Muscle layer of colon (tissue), 2 donors: ENCODE data around the gene RPTOR.
A peak's percentile ranks its signal among the peaks of the same experiment; 100 is the strongest.
"Not testable (repeated sequence)": the region's sequence is repeated elsewhere in the genome, so short reads cannot be mapped to it uniquely, and the experiment has no call there.

ENCODE experiments used
- H3K27ac ChIP-seq: one replicate; pipeline ENCODE4 v1.7.0; 2013; ENCODE audit warnings: low read depth, mild to moderate bottlenecking, low read length, moderate library complexity
- H3K27me3 ChIP-seq, 2 donors: one replicate each; pipeline ENCODE4 v1.7.0; 2013; ENCODE audit warnings: low read length in 2 of 2, mild to moderate bottlenecking in 2 of 2; ENCODE audit not compliant: insufficient read depth in 2 of 2, control insufficient read depth in 1 of 2
- H3K36me3 ChIP-seq: one replicate; pipeline ENCODE4 v1.7.0; 2013; ENCODE audit warnings: mild to moderate bottlenecking, low read length; ENCODE audit not compliant: insufficient read depth
- H3K4me1 ChIP-seq: one replicate; pipeline ENCODE4 v1.7.0; 2013; ENCODE audit warnings: mild to moderate bottlenecking, low read length; ENCODE audit not compliant: insufficient read depth
- H3K4me3 ChIP-seq, 2 donors: one replicate each; pipeline ENCODE4 v1.7.0; 2013; ENCODE audit warnings: low read length in 2 of 2, low read depth in 1 of 2, mild to moderate bottlenecking in 1 of 2, moderate library complexity in 1 of 2
- H3K9ac ChIP-seq: one replicate; pipeline ENCODE4 v1.7.0; 2013; ENCODE audit warnings: low read length
- H3K9me3 ChIP-seq: one replicate; pipeline ENCODE4 v1.7.0; 2013; ENCODE audit warnings: mild to moderate bottlenecking, low read length
- donor health status: abdominal sarcoma.
- donor health status: Adenocarcinoma of cecum.

Gene RPTOR

DNA sequence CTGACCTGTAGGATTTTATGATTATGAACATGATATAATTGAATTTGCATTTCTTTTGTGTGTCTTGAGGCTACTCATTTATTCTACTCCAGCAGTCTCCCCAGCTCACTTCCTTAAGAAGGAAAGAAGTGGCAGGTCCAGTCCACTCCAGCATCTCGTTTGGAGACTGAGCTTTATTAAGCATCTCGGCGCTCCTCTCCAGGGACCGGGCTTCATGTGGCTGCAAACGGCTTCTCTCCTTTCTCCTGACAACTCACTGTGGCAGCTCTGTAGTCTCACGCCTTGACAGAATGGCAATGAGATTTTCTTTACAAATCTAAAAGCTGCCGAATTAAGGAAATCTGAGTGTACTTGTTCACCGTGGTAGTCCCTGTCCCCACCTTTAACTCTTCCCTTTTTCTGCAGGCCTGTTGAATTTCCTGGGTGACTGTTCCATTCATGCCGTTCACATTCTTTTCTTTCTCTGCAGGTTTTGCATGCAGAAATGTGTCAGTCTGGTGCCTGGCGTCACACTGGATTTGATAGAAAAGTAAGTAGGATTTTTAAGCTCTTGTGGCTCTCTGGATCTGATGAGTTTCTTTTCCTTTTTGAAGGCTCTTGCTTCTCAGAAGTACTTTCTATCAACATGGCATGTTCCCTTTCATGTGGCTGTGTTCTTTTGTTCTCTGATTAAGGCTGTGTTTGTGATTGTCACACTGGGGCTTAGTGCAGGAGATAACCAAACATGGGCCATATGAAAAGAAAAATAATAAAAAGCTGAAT, 246.5 kb downstream of the RPTOR start:
- no peak overlapping the region for H3K9ac ChIP-seq
- H3K27ac ChIP-seq, result peak overlapping the region; percentile 22
- H3K9me3 ChIP-seq, result no peaks in the 10 kb centered on the region
- H3K4me3 ChIP-seq, result no peak overlapping the region
- peaks cover 39% of the 10 kb centered on the region for H3K4me1 ChIP-seq
- H3K27me3 ChIP-seq, result no peaks in the 10 kb centered on the region
- H3K36me3 ChIP-seq, result no peaks in the 10 kb centered on the region

DNA sequence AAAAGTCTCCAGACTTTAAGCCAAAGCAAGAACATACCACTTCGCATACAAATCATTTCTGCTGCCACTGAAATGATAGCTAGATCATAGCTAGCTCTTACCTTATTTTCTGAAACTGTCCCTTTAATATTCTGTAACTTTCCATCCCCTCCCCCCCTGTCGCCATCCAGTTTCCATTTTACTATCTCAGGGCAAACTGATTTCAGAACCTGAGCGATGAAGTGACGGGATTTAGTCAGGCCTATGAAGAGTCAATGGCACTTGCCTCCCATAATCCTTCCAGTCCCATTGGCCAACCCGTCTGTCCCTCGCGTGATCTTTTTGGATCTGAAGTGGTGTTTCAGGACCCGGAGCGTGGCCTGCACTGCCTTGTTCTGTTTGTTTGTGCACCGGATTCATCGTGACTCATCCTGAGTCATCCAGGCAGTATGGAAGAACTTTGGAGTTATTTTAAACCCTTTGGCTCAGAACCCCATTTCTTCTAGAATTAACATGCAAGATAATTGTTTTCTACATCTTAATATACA, 247.2 kb downstream of the RPTOR start:
- Histone ChIP-seq H3K27me3 (no peaks in the 10 kb centered on the region), H3K4me3 (peak overlapping the region in 1 of 2 donors; percentile 16), H3K9me3 (no peaks in the 10 kb centered on the region), H3K27ac (peak overlapping the region; percentile 22), H3K36me3 (no peaks in the 10 kb centered on the region), H3K4me1 (peaks cover 39% of the 10 kb centered on the region), H3K9ac (no peak overlapping the region)

GRCh38 chr17:80792373-80792781, 247.7 kb downstream of the RPTOR start:
- Histone ChIP-seq H3K27ac (no peak overlapping the region), H3K9ac (no peak overlapping the region), H3K4me3 (no peak overlapping the region), H3K9me3 (no peaks in the 10 kb centered on the region), H3K36me3 (no peaks in the 10 kb centered on the region), H3K4me1 (peaks cover 39% of the 10 kb centered on the region), H3K27me3 (no peaks in the 10 kb centered on the region)

- no peaks in the 10 kb centered on the region for H3K36me3 ChIP-seq
- no peaks in the 10 kb centered on the region for H3K9me3 ChIP-seq
- H3K27me3 ChIP-seq, result no peaks in the 10 kb centered on the region
- H3K9ac ChIP-seq, result no peak overlapping the region
- peaks cover 39% of the 10 kb centered on the region for H3K4me1 ChIP-seq
- H3K4me3 ChIP-seq, result no peak overlapping the region
- no peak overlapping the region for H3K27ac ChIP-seq
These were observed 248.8 kb downstream of the RPTOR start for GRCh38 chr17:80793421-80793820.

DNA sequence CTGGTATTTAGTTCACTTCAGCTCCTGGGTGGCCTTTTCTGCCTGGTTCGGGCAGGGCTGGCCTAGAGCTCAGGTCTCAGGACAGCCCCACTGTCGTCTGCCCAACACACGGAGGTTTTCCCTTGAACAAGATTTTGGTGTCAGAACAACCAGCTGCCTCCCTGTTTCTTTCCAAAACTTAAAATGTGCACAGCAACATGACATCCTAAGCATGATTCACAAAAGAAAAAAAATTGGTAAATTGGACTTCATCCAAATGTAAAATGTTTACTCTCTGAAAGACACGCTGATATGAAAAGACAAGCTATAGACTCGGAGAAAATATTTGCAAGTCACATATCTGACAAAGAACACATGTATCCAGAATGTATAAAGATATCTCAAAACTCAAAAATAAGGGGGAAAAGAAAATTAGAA, 249.2 kb downstream of the RPTOR start:
- H3K27me3 ChIP-seq, result no peaks in the 10 kb centered on the region
- H3K9me3 ChIP-seq, result no peaks in the 10 kb centered on the region
- no peak overlapping the region for H3K9ac ChIP-seq
- H3K4me3 ChIP-seq, result no peak overlapping the region
- H3K36me3 ChIP-seq, result no peaks in the 10 kb centered on the region
- H3K4me1 ChIP-seq, result peaks cover 39% of the 10 kb centered on the region
- no peak overlapping the region for H3K27ac ChIP-seq

- Histone ChIP-seq H3K36me3 (no peaks in the 10 kb centered on the region), H3K9ac (no peak overlapping the region), H3K27ac (no peak overlapping the region), H3K27me3 (no peaks in the 10 kb centered on the region), H3K4me3 (no peak overlapping the region), H3K4me1 (peaks cover 39% of the 10 kb centered on the region), H3K9me3 (no peaks in the 10 kb centered on the region)
These were observed 249.8 kb downstream of the RPTOR start for GRCh38 chr17:80794281-80795089.

- H3K9me3 ChIP-seq, result no peaks in the 10 kb centered on the region
- H3K4me1 ChIP-seq, result peaks cover 35% of the 10 kb centered on the region
- H3K27ac ChIP-seq, result no peak overlapping the region
- H3K4me3 ChIP-seq, result no peak overlapping the region
- no peaks in the 10 kb centered on the region for H3K36me3 ChIP-seq
- H3K27me3 ChIP-seq, result no peaks in the 10 kb centered on the region
- no peak overlapping the region for H3K9ac ChIP-seq
These were observed 250.5 kb downstream of the RPTOR start for GRCh38 chr17:80795090-80795580.

GRCh38 chr17:80795754-80796153, 251.1 kb downstream of the RPTOR start:
- Histone ChIP-seq H3K36me3 (no peaks in the 10 kb centered on the region), H3K4me3 (no peak overlapping the region), H3K4me1 (peaks cover 29% of the 10 kb centered on the region), H3K27me3 (no peaks in the 10 kb centered on the region), H3K9ac (no peak overlapping the region), H3K27ac (no peak overlapping the region), H3K9me3 (no peaks in the 10 kb centered on the region)

DNA sequence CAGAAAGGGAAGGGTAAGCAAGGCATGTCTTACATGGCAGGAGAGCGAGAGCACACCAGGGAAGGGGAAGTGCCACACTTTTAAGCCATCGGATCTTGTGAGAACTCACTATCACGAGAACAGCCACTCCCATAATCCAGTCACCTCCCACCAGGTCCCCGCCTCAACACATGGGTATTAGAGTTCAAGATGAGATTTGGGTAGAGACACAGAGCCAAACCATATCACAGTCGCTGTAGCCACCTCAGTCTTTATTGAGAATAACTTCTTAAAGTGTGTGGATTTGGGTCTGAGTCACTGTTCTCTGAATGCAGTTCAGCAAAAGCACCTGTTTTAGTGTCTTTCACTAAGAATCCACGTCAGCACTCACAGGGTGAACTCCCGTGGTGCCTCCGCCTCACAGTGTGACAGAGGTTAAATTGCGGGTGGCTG, 251.8 kb downstream of the RPTOR start:
- Histone ChIP-seq H3K9me3 (no peaks in the 10 kb centered on the region), H3K4me3 (no peak overlapping the region), H3K27ac (no peak overlapping the region), H3K4me1 (peaks cover 22% of the 10 kb centered on the region), H3K27me3 (no peaks in the 10 kb centered on the region), H3K9ac (no peak overlapping the region), H3K36me3 (no peaks in the 10 kb centered on the region)

- H3K27ac ChIP-seq, H3K9ac ChIP-seq, H3K9me3 ChIP-seq, H3K36me3 ChIP-seq, H3K27me3 ChIP-seq, H3K4me3 ChIP-seq: not testable (repeated sequence)
- peaks cover 14% of the 10 kb centered on the region for H3K4me1 ChIP-seq
These were observed 252.6 kb downstream of the RPTOR start for GRCh38 chr17:80797222-80797621.

DNA sequence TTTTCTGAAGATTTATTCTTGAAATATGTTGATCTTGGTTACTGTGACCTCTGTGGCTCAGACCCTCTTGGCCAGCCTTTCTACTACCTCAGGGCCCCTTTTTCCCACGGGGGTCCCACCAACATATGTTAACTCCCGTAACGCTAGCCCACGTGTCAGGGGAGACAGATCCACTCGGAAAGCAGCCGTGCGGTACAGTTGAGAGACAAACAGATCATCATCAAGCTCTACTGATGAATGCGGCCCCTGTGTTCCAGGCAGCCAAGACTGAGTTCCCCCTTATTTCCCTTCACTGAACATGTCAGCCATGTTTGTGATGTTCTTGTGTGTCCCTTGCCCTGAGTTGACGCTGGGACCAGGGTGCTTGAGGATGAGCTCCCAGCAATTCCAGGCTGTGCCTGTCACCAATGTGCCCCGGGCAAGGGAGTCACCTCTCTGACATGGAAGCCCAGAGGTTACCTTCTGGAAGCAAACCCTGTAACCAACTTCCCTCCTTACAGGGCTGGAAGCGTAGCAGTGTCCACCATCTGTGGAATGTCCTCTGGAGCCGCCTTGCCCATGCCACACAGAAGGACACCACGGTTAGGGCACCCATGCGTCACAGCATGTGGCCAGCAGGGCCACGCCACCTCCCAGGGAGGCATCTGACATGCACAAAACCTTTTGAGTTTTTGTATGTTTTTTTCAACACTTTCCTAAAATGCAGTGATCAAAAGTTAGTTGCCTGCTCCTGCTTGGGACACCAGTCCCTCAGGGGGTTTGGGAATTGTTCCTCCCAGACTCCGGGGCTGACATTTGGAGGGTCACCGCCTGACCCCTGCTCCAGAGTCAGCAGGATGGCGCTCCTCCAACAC, 253.3 kb downstream of the RPTOR start:
- peaks cover 8% of the 10 kb centered on the region for H3K4me1 ChIP-seq
- H3K4me3 ChIP-seq, result no peak overlapping the region
- no peak overlapping the region for H3K27ac ChIP-seq
- no peak overlapping the region for H3K9ac ChIP-seq
- H3K27me3 ChIP-seq, result no peaks in the 10 kb centered on the region
- no peaks in the 10 kb centered on the region for H3K9me3 ChIP-seq
- no peaks in the 10 kb centered on the region for H3K36me3 ChIP-seq
